22Rv1 (cell line): ENCODE data around the gene EMX2.

ENCODE experiments used
- H3K27ac ChIP-seq: fragments of 450-650 bp; 2 replicates; pipeline ENCODE4 v1.5.1; 2017
- ZFX ChIP-seq: fragments of 450-650 bp; IDR thresholded peaks from 2 replicates; pipeline ENCODE4 v1.6.1; 2017; ENCODE audit warnings: antibody characterized with exemption, borderline replicate concordance
- TF ChIP-seq, protein P1 (sequence below): fragments of 450-650 bp; IDR thresholded peaks from 2 replicates; pipeline ENCODE4 v1.5.1; 2017; ENCODE audit warnings: mild to moderate bottlenecking

EMX2 gene

GRCh38 chr10:117563780-117564179, 21.2 kb downstream of the EMX2 start:
- no peak overlapping the region for H3K27ac ChIP-seq
- TF ChIP-seq ZFX: no peak
- TF ChIP-seq, protein P1, sequence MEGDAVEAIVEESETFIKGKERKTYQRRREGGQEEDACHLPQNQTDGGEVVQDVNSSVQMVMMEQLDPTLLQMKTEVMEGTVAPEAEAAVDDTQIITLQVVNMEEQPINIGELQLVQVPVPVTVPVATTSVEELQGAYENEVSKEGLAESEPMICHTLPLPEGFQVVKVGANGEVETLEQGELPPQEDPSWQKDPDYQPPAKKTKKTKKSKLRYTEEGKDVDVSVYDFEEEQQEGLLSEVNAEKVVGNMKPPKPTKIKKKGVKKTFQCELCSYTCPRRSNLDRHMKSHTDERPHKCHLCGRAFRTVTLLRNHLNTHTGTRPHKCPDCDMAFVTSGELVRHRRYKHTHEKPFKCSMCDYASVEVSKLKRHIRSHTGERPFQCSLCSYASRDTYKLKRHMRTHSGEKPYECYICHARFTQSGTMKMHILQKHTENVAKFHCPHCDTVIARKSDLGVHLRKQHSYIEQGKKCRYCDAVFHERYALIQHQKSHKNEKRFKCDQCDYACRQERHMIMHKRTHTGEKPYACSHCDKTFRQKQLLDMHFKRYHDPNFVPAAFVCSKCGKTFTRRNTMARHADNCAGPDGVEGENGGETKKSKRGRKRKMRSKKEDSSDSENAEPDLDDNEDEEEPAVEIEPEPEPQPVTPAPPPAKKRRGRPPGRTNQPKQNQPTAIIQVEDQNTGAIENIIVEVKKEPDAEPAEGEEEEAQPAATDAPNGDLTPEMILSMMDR: no peak

DNA sequence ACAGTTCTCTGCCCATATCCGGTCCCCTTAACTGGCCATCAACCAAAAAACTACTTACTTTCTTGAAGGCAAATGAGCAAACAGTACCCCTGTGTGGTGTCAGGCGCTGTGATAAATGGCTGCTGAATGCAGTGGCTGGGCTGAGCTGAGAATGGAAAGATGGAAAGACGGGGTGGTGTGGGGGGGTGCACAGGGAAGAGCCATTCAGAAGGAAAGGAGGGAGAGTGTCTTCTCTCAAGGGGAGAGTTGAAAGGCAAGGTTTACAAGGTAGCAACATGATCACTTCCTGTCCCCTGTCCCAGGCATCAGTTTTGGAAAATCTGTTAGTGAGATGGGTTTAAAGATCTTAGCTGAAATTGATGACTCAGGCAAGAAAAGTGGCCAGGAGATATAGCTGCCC, 22.5 kb downstream of the EMX2 start:
- H3K27ac ChIP-seq: no peak overlapping the region
- TF ChIP-seq ZFX: no peak
- TF ChIP-seq, protein P1: no peak

GRCh38 chr10:117568334-117568733, 25.8 kb downstream of the EMX2 start:
- TF ChIP-seq, protein P1: no peak
- no peak for TF ChIP-seq ZFX
- H3K27ac ChIP-seq: no peak overlapping the region

DNA sequence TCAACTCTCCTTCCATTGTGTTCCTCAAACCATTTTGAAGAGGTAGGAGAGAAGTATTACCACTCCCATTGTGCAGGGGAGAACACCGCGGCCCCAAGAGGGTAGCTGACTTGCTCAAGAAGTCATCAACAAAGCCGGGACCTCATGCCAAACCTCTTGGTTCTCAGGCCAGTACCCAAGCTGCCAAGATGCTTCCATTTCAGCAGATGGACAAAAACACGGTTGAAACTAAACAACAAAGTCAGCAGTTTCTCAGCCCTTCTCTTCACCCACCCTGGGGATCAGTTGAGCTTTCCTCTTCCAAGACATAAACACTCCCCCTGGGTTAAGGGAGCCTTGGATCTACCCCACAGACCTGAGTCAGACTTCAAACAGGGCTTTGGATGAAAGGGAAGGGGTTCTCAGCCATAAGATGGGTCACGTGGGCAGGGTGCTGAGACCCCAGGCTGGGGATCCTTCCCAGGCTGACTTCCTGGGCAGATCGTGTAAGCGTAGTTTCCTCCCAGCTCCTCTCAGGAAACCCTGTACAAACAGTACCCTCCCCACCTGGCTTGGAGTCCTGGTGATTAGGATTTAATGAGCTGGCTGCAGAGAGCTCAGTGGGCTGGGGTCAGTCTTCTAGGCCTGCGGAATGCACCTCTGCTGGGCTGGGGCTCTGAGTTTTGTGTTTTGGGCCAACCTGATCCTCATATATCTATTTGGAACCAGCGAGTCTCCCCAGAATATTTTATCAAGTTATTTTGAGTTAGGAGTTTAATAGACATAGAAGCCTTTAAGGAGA, 27.3 kb downstream of the EMX2 start:
- TF ChIP-seq ZFX: no peak
- TF ChIP-seq, protein P1: no peak
- no peak overlapping the region for H3K27ac ChIP-seq

- TF ChIP-seq, protein P1: no peak
- TF ChIP-seq ZFX: no peak
- H3K27ac ChIP-seq: no peak overlapping the region
These were observed 28.3 kb downstream of the EMX2 start for GRCh38 chr10:117570880-117571279.

DNA sequence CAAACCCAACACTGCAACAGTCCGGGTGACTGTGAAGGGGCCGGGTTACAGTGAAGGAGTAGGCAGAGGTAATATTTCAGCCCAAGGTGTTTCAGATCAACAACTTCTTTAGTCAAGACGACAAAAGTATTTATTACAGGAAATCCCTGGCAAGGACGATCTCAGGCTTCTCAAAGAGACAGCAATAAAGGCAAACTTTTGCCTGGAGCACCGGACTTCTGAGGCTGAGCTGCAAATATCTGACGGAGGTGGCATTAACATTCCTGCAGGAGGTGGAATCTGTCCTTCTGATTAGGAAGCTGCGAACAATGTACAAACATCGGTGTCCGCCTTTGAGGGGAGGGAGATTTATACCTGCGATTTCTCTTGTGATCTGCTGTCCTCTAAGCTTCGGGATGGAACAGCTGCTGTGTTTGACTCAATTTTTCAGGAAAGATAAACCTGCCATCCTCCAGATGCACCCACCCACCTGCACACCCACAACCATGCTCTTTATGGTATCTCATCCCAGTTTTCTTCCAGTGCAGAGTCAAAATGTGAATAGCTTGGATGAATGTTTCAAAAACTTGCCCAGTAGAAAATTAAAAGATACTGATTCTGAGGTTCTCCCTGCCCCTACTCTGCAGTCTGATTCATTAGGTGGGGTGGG, 32.1 kb downstream of the EMX2 start:
- no peak overlapping the region for H3K27ac ChIP-seq
- no peak for TF ChIP-seq ZFX
- TF ChIP-seq, protein P1: no peak

GRCh38 chr10:117578490-117578889, 35.9 kb downstream of the EMX2 start:
- no peak for TF ChIP-seq ZFX
- TF ChIP-seq, protein P1: no peak
- no peak overlapping the region for H3K27ac ChIP-seq
